Measurements from ENCODE around the gene MYF5. TPM values are rescaled to one million over a fixed set of nuclear protein-coding genes. Genes with fewer than 3 reads are reported as not detected.

MYF5 gene
- total RNA-seq, 1 experiment from 2014 or later, result not detected

- DNase-seq (ENCODE audit: low read depth), result no peak
These were observed 8.9 kb upstream of the MYF5 start for GRCh38 chr12:80707830-80708258.

GRCh38 chr12:80708259-80708974, 8.3 kb upstream of the MYF5 start:
- no peak for DNase-seq (ENCODE audit: low read depth)

- DNase-seq (ENCODE audit: low read depth), result no peak
These were observed 7.8 kb upstream of the MYF5 start for GRCh38 chr12:80708975-80709328.

- peak; percentile 19 for DNase-seq (ENCODE audit: low read depth)
These were observed 6.6 kb upstream of the MYF5 start for GRCh38 chr12:80709811-80710726.

GRCh38 chr12:80710727-80711449, 5.8 kb upstream of the MYF5 start:
- no peak for DNase-seq (ENCODE audit: low read depth)

- no peak for DNase-seq (ENCODE audit: low read depth)
These were observed 4.8 kb upstream of the MYF5 start for GRCh38 chr12:80711866-80712265.

- DNase-seq (ENCODE audit: low read depth), result no peak
These were observed 3.8 kb upstream of the MYF5 start for GRCh38 chr12:80712866-80713265.

GRCh38 chr12:80713419-80713818, 3.3 kb upstream of the MYF5 start:
- no peak for DNase-seq (ENCODE audit: low read depth)

GRCh38 chr12:80714055-80714454, 2.7 kb upstream of the MYF5 start:
- DNase-seq (ENCODE audit: low read depth), result no peak

- DNase-seq (ENCODE audit: low read depth), result no peak
These were observed 1.9 kb upstream of the MYF5 start for GRCh38 chr12:80714846-80715245.

GRCh38 chr12:80715713-80716249, 931 bp upstream of the MYF5 start:
- DNase-seq (ENCODE audit: low read depth), result no peak

GRCh38 chr12:80717856-80718255, 1.1 kb downstream of the MYF5 start:
- no peak for DNase-seq (ENCODE audit: low read depth)

GRCh38 chr12:80720516-80720915, 3.8 kb downstream of the MYF5 start:
- no peak for DNase-seq (ENCODE audit: low read depth)

- no peak for DNase-seq (ENCODE audit: low read depth)
These were observed 4.6 kb downstream of the MYF5 start for GRCh38 chr12:80721326-80721725.

GRCh38 chr12:80745851-80746505, 29.3 kb downstream of the MYF5 start:
- DNase-seq (ENCODE audit: low read depth), result no peak

GRCh38 chr12:80747800-80748199, 31.1 kb downstream of the MYF5 start:
- DNase-seq (ENCODE audit: low read depth), result no peak

GRCh38 chr12:80749456-80749855, 32.7 kb downstream of the MYF5 start:
- no peak for DNase-seq (ENCODE audit: low read depth)

- no peak for DNase-seq (ENCODE audit: low read depth)
These were observed 35.8 kb downstream of the MYF5 start for GRCh38 chr12:80752464-80752863.

GRCh38 chr12:80754274-80754673, 37.6 kb downstream of the MYF5 start:
- no peak for DNase-seq (ENCODE audit: low read depth)

- no peak for DNase-seq (ENCODE audit: low read depth)
These were observed 40.2 kb downstream of the MYF5 start for GRCh38 chr12:80756875-80757274.

- no peak for DNase-seq (ENCODE audit: low read depth)
These were observed 45.1 kb downstream of the MYF5 start for GRCh38 chr12:80761838-80762237.

GRCh38 chr12:80763874-80764273, 47.2 kb downstream of the MYF5 start:
- peak; percentile 45 for DNase-seq (ENCODE audit: low read depth)
